Stimulated activated CD4-positive, alpha-beta T cell treated with anti-CD3 and anti-CD28 coated beads, Interleukin-4, amount 100 ng/mL, for 48 hours (primary cell): Measurements from ENCODE around the gene LEO1.

Experiments used
- DNase-seq, 2 donors: peaks; one replicate each; pipeline ENCODE4 v3.0.0-alpha.2; 2020; ENCODE audit warnings: low read depth in 2 of 2

The LEO1 gene

GRCh38 chr15:51971375-51972133 is at the start of gene LEO1:
TSS of gene LEO1 (minus strand) at chr15:51971778. CDS start at chr15:51971745, 33 bp downstream.
- DNase-seq: peak; percentile 76 to 84

DNA sequence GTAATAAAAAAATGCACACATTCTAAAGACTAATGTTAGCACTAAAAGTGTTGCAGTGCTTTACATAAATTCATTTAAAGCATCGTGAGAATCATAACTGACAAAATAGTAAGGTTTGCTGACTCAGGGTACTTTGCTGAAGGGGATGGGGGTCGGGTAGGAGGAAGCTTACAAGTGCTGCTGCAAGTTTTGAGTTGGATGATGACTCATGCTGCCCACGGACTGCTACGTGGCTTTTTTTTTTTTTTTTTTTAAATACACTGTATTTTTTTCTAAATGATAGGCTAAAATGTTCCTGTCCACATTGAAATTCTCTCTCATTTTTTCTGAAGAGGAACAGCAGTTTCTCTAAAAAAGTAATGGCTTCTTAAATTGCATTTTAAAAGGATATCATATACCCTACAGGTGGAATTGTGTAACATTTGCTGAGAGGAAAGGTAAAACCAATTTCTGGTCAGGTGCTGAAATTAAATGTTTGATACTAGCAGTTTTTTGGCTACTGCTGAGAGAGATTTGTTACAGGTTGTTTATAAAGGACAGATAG is 49.6 kb upstream of the LEO1 start:
- DNase-seq: peak; percentile 41 to 67

DNA sequence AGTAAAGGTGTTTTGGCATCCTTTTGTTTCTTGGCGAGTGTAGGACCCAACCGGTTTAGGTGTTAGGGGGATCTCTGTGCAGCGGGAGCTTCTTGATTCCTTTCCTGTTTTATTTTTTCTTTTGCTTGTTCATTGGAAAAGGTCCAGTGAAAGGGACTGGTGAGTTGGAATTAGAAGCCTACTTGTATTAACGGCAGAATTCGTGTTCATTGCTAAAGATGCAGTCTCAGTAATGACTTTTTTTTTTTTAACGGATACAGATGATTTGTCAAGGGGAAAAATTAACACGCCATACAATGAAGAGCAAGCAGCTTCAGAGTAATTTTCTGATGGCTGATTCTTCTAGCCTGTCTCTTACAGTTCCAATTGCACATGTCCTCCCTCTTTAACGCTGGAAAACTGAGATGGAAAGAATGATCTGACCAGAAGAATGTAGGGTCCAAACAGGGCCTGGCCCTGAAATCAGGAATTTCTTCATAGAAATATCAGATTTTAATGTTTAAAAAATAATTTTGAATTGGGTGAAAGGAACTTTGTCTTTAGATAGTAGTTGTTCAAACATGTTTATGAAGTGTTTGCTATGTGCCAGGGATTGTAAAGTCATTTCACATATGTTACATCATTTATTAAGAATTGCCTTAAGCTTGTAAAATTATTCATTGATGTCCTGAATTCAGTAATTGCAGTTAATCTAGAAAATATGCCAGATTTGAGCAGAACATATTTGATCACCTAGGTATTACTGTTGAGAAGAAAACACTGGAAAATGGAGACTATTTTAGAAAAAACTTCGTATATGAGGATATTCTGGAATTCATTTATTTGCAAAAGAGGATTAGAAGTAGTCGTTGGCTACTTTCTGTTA is 48.9 kb upstream of the LEO1 start:
- no peak for DNase-seq

GRCh38 chr15:52019394-52020220 is 48.0 kb upstream of the LEO1 start:
- DNase-seq: peak; percentile 61 to 66

DNA sequence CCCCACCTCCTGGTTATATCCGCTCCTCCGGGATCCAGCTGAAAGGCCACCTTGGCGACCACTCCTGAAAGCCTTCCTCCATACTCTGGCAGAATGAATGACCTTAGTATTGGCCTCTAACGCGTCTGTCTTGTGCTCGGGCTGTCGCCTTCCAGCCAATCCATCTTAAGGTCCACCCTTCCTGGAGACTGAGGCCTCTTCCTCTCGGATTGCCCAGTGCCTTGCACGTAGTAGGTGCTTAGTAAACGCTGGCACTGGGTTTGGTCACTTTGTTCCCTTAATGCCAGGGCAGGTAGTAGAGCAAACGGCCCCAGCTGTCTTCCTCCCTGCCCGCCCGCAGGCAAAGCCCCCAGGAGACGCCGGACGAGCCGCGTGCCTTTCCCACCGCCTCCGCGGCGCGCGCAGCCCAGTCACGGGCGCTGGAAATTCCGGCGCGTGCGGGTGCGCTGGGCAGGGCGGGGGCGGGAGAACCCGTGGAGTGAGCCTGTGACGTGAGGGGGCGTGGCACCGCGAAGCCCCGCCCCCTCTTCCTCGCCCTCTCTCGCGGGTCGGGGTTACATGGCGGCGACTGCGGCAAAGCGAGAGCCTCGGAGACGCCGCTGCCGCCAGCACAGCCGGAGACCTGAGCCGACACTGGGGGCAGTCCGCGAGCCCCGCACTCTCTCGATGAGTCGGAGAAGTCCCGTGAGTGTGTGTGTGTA is 47.3 kb upstream of the LEO1 start, which contains the start of gene MAPK6:
Gene MAPK6, plus strand, starts transcription at position 527 of the 701 bp plus-strand sequence. CDS start 27,242 bp downstream, outside the sequence.
- DNase-seq: peak; percentile 91

DNA sequence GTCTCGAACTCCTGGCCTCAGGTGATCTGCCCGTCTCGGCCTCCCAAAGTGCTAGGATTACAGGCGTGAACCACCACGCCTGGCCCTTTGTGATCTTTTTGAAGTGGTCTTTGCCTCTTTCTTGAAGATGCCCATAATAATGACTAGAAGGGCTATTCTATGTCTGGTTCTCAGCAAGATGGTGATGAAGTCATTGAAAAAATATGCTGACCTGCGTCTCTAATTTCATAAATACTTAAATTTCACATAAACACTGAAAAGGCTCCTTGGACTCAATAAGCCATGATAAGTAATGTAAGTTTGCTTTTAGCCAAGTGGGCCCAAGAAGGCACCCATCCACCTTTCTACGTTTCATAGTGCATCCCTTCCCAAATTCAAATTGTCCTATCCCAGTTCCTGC is 46.7 kb upstream of the LEO1 start:
- DNase-seq: no peak

- DNase-seq: no peak
Measured at GRCh38 chr15:52016316-52016715, 44.7 kb upstream of the LEO1 start.

DNA sequence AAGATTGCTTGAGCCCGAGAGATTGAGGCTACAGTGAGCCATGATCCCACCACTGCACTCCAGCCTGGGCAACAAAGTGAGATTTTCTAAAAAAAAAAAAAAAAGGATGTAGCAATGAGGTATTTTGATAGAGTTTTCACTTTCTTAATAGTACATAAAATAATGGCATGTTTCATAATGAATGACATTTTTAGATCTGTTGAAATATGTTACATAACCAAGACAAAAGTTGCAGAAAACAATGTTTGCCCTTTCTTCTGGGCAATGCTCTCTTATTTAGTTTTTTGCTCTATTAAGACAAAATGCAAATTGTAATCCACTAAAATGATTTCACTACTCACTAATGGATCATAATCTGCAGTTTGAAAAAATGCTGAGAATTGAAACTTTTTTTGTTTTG is 43.0 kb upstream of the LEO1 start:
- no peak for DNase-seq

DNA sequence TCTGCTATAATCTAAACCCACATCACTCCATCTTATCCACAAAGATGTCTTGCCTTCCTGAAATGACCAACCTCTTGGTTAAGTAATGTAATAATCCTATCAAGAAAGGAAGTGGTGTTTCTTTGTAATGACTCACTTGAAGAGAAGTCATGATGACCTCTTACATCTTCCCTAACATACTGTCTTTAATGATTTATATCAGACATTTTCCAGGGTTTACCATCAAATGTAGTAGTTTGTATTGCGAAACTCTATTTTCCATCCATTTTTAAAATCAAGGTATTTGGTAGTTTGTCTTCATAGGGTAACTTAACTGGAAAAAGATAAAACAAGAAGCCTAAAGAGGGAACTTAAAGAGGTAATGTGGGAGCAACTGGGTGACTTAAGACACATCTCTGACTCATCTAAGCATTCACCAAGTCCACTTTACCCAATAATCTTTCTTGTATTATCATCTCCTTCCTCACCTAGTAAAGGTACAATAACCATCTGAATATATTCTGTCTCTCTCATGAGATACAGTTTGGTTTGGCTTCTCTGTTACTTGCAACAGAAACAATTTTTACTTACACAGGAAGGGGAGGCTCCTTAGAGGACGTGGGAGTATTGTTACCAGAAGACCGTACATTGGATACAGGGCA is 41.7 kb upstream of the LEO1 start:
- DNase-seq: no peak

- no peak for DNase-seq
Measured at GRCh38 chr15:52012210-52012609, 40.6 kb upstream of the LEO1 start.

DNA sequence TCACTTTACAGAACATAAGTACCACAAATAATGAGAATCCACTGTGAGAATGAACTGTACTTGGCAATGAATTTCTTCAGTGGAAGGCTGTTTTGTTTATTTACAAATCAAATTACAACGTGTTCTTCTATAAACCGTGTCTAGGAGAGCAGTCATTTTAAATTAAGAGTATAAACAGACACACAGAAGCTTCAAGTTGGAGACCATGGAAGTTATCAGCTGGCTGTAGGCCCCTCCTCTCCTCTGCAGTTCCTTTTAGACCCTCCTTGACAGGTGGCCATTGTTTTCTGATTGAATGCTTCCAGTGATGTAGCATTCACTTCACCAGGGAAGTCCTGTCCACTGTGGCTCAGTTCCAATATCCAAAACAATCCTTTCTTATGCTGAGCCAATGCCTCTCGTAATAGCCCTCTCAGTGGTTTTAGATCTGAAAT is 40.1 kb upstream of the LEO1 start:
- no peak for DNase-seq

- peak; percentile 66 to 77 for DNase-seq
Measured at GRCh38 chr15:52010633-52011595, 39.3 kb upstream of the LEO1 start.

GRCh38 chr15:52008698-52009434 is 37.3 kb upstream of the LEO1 start:
- no peak for DNase-seq

GRCh38 chr15:52008359-52008697 is 36.8 kb upstream of the LEO1 start:
- DNase-seq: no peak

DNA sequence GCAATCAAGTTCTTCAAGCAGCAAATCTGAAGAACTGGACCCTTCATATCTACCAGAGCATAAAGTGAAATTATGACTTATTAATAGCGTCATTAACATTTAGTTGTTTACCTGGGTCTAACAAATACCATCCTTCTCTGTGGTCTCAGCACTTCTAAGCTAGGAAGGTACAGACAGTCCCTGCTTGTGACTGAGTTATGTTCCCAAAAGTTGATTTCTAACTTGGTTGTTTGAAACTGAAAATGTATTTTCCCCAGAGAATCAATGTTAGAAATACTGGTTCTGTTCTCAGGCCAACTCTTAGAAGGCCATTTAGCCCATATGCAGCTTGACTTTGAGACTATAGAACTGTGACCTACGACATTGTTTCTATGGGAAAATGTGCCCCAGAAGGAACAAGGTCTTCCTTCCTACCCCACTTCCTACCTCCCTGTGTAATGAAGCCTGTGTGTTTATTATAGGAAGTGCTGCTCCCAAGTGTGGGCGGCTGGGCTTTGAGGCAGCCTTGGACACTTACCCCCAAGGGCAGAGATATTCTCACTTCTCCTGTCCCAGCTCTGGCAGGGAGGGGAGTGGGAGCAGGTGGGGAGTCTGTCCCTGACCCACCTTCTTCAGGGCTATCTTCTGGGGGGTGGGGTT is 35.2 kb upstream of the LEO1 start:
- DNase-seq: no peak

- peak in 1 of 2 donors; percentile 25 for DNase-seq
Measured at GRCh38 chr15:52005748-52006701, 34.4 kb upstream of the LEO1 start.

GRCh38 chr15:52004806-52005205 is 33.2 kb upstream of the LEO1 start:
- DNase-seq: no peak
